ENCODE results near the gene RBM33.

DNA sequence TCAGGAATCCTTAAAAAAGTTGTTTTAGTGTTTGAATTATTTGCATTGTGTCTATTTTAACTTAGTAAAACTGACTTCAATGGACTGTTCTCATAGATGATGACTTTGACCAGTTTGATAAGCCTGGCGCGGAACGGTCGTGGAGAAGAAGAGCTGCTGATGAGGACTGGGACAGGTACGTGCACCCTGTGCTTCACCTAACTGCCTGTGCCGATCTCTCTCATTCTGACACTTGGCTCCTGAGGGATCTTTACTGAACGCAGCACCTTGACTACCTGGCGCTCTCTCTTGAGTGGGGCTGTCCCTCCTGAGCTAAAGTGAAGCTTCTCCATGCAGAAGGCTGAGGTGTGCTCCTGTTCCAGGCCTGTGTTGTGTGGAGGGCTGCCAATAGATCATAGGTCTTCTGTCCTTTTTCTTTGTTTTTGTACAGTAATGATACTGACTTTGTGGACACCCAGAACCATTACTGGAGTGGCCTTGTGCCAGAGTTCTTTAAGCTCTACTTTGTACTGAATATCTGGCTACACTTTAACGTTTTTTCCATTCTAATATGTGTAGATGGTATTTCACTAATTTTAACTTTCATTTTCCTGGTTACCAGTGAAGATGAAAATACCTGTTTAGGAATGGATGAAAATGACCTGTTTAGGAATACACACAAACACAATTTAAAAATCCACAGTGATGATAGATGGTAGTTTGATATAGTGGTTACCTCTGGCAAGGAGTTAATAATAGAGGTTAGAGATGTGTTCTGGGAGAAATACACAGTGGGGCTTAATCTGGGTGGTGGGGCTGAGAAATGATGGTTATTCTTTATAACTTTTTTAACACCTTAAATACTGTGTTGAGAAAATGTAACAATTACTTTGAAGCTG lies 20.9 kb downstream of the RBM33 start:
- TF ChIP-seq ZNF274 (IDR thresholded peaks at IDR 0.05; ENCODE audit: borderline replicate concordance, extremely low read depth, low read length) (no peak), POLR2A (IDR thresholded peaks at IDR 0.05; ENCODE audit: control extremely low read depth in 1 of 2, low read depth in 2 of 2, low read length in 2 of 2) (no peak), CTCF (IDR thresholded peaks at IDR 0.05; ENCODE audit: control extremely low read depth in 1 of 3, insufficient read depth in 1 of 3, low read depth in 1 of 3, low read length in 3 of 3) (no peak), YY1 (IDR thresholded peaks at IDR 0.05; ENCODE audit: low read depth, low read length) (no peak), EZH2 (IDR thresholded peaks at IDR 0.05; ENCODE audit: low read depth, low read length, severe bottlenecking) (no peak), SIX5 (IDR thresholded peaks at IDR 0.05; ENCODE audit: low read depth, low read length) (no peak), SP1 (IDR thresholded peaks at IDR 0.05; ENCODE audit: low read depth, low read length) (no peak), TBP (IDR thresholded peaks at IDR 0.05; ENCODE audit: low read depth, low read length) (no peak), MAFK (IDR thresholded peaks at IDR 0.05; ENCODE audit: low read depth, low read length) (no peak), EP300 (IDR thresholded peaks at IDR 0.05; ENCODE audit: borderline replicate concordance in 1 of 2, low read depth in 2 of 2, low read length in 2 of 2) (no peak), RXRA (IDR thresholded peaks at IDR 0.05; ENCODE audit: insufficient read depth, low read depth, low read length) (no peak), TAF1 (IDR thresholded peaks at IDR 0.05; ENCODE audit: low read depth, low read length) (no peak), RAD21 (IDR thresholded peaks at IDR 0.05 in 1 of 2, conservative IDR thresholded peaks at IDR 0.05 in 1 of 2; ENCODE audit: low read depth in 2 of 2, low read length in 2 of 2) (no peak)
- TF ChIP-seq, protein P1, sequence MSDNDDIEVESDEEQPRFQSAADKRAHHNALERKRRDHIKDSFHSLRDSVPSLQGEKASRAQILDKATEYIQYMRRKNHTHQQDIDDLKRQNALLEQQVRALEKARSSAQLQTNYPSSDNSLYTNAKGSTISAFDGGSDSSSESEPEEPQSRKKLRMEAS (IDR thresholded peaks at IDR 0.05) = no peak
